Colonic mucosa (tissue), 4 donors: Measurements from ENCODE around the gene IL9R. TPM values are rescaled to one million over a fixed set of nuclear protein-coding genes. Genes with fewer than 3 reads are reported as not detected.

Source experiments
- DNase-seq: peaks from one replicate; pipeline ENCODE4 v3.0.0-alpha.2; 2020
- H3K27ac ChIP-seq: fragments of 200-600 bp; one replicate; pipeline ENCODE4 v1.8.0; 2021
- H3K27me3 ChIP-seq: fragments of 200-600 bp; one replicate; pipeline ENCODE4 v1.8.0; 2021
- H3K36me3 ChIP-seq: fragments of 200-600 bp; one replicate; pipeline ENCODE4 v1.8.0; 2021
- H3K4me1 ChIP-seq: fragments of 200-600 bp; one replicate; pipeline ENCODE4 v1.8.0; 2021; ENCODE audit warnings: mild to moderate bottlenecking
- H3K4me3 ChIP-seq: fragments of 200-600 bp; one replicate; pipeline ENCODE4 v1.8.0; 2021
- H3K9ac ChIP-seq, 2 donors: one replicate each; pipeline ENCODE4 v1.7.0; 2013; ENCODE audit warnings: control low read depth in 2 of 2, low read depth in 2 of 2, low read length in 2 of 2
- H3K9me3 ChIP-seq: fragments of 200-600 bp; one replicate; pipeline ENCODE4 v1.8.0; 2021
- CTCF ChIP-seq: fragments of 200-600 bp; IDR thresholded peaks from one replicate; pipeline ENCODE4 v1.8.0; 2022; ENCODE audit warnings: antibody characterized with exemption, mild to moderate bottlenecking
- intact Hi-C: fragments of 100-400 bp; cut with DNase I; formaldehyde crosslinking; loops from one replicate; pipeline ENCODE4 v1.14.1; 2022
- total RNA-seq, 2 donors: library from RNA; stranded (reverse); fragmentation: NEBNext Ultra II Directional in 1 of 2; extraction: Animal tissue kit (Norgen Biotek cat#: 25700) in 1 of 2; gene quantifications; one replicate each; pipeline ENCODE4 v1.2.1, GENCODE V29; 2021
- donor health status: healthy.
- donor health status: DM: no; HTN: no; CAD: no.
- donor health status: DM: no; HTN: no; CAD: no.

The IL9R gene
- total RNA-seq, 2 donors from 2014 or later: 0.42 to 0.50 TPM

DNA sequence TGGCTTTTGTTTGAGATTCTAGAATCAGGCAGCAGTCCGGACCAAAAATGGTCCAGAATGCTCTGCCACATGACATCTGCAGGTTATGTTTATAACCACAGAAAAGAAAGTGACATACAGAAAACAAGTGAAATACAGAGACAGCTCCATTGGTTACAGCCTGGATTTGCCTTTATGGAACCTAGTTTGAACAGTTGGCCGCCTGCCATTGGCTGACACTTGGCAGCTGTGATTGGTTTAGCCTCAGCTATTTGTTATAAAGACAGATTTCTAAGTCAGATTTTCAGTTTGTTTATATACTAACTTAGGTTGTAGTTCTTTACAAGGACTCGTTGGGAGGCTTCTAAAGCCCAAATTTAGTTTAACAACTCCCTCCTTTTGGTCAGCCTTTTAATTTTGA lies 40.8 kb upstream of the IL9R start:
- H3K27ac ChIP-seq: no peak overlapping the region
- no peaks in the 10 kb centered on the region for H3K36me3 ChIP-seq
- no peaks in the 10 kb centered on the region for H3K27me3 ChIP-seq
- no peaks in the 10 kb centered on the region for H3K9me3 ChIP-seq
- no peak for TF ChIP-seq CTCF
- H3K9ac ChIP-seq: no peak overlapping the region
- DNase-seq: no peak
- intact Hi-C loops: no loop called here
- H3K4me1 ChIP-seq: no peaks in the 10 kb centered on the region
- no peak overlapping the region for H3K4me3 ChIP-seq

- H3K9me3 ChIP-seq: no peaks in the 10 kb centered on the region
- no peaks in the 10 kb centered on the region for H3K27me3 ChIP-seq
- intact Hi-C loops: no loop called here
- no peaks in the 10 kb centered on the region for H3K36me3 ChIP-seq
- H3K27ac ChIP-seq: no peak overlapping the region
- H3K4me1 ChIP-seq: no peaks in the 10 kb centered on the region
- TF ChIP-seq CTCF: no peak
- no peak overlapping the region for H3K9ac ChIP-seq
- DNase-seq: no peak
- no peak overlapping the region for H3K4me3 ChIP-seq
Measured at GRCh38 chrX:155957843-155958242, 39.7 kb upstream of the IL9R start.

GRCh38 chrX:155959018-155959587 lies 38.4 kb upstream of the IL9R start:
- Histone ChIP-seq H3K27me3 (no peaks in the 10 kb centered on the region), H3K9ac (no peak overlapping the region), H3K9me3 (no peaks in the 10 kb centered on the region), H3K36me3 (no peaks in the 10 kb centered on the region), H3K4me1 (no peaks in the 10 kb centered on the region), H3K4me3 (no peak overlapping the region), H3K27ac (no peak overlapping the region)
- DNase-seq: no peak
- intact Hi-C loops: no loop called here
- TF ChIP-seq CTCF: no peak

GRCh38 chrX:155962906-155963305 lies 34.6 kb upstream of the IL9R start:
- Histone ChIP-seq H3K9me3 (no peaks in the 10 kb centered on the region), H3K27me3 (no peaks in the 10 kb centered on the region), H3K4me1 (no peaks in the 10 kb centered on the region), H3K4me3 (no peak overlapping the region), H3K27ac (no peak overlapping the region), H3K36me3 (no peaks in the 10 kb centered on the region), H3K9ac (no peak overlapping the region)
- intact Hi-C loops: no loop called here
- DNase-seq: no peak
- TF ChIP-seq CTCF: no peak

DNA sequence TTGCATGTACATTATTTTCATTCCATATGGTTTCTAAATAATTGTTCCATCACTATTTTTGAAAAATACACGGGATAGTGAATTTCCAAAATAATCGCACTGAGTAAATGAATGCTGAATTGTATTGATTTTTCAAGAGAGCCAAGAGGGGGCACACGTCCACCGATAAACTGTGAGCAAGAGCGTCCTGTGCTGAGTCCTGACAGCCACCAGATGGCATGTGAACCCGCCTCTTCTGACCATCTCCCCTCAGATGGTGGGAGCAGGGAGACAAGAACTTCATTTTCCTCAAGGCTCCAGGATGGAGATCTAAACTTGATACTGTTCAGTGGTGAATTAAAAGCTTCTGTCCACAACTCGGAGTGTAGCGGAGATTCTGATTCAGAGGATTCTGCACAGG lies 30.6 kb upstream of the IL9R start:
- intact Hi-C loops: no loop called here
- DNase-seq: no peak
- TF ChIP-seq CTCF: no peak
- Histone ChIP-seq H3K4me1 (no peaks in the 10 kb centered on the region), H3K9me3 (no peaks in the 10 kb centered on the region), H3K27me3 (no peaks in the 10 kb centered on the region), H3K4me3 (no peak overlapping the region), H3K9ac (no peak overlapping the region), H3K36me3 (no peaks in the 10 kb centered on the region), H3K27ac (no peak overlapping the region)
